Measurements from ENCODE around the gene KREMEN2.
A peak's percentile ranks its signal among the peaks of the same experiment; 100 is the strongest.

KREMEN2 gene

GRCh38 chr16:3007957-3008689 lies 44.0 kb downstream of the KREMEN2 start:
- peak; percentile 79 for DNase-seq

GRCh38 chr16:3008690-3009037 lies 44.6 kb downstream of the KREMEN2 start:
- DNase-seq: peak; percentile 41

GRCh38 chr16:3009568-3010390 lies 45.7 kb downstream of the KREMEN2 start:
- DNase-seq: no peak

GRCh38 chr16:3010510-3010909 lies 46.4 kb downstream of the KREMEN2 start:
- no peak for DNase-seq

GRCh38 chr16:3012246-3012645 lies 48.2 kb downstream of the KREMEN2 start:
- DNase-seq: no peak

GRCh38 chr16:3012828-3013420 lies 48.8 kb downstream of the KREMEN2 start, which contains the start of gene CLDN9:
CLDN9 (plus strand) TSS chr16:3012923; CDS start chr16:3013363, 440 bp downstream.
- no peak for DNase-seq

- no peak for DNase-seq
These were observed 49.4 kb downstream of the KREMEN2 start for GRCh38 chr16:3013491-3013951.

- DNase-seq: no peak
These were observed 50.1 kb downstream of the KREMEN2 start for GRCh38 chr16:3013998-3014690.

GRCh38 chr16:3014971-3015370 lies 50.9 kb downstream of the KREMEN2 start:
- DNase-seq: no peak

- DNase-seq: peak; percentile 62
These were observed 51.9 kb downstream of the KREMEN2 start for GRCh38 chr16:3015865-3016521.

GRCh38 chr16:3017344-3017743 lies 53.3 kb downstream of the KREMEN2 start:
- DNase-seq: no peak
